HepG2 (cell line): Measurements from ENCODE around the gene SEPHS2. TPM values are rescaled to one million over a fixed set of nuclear protein-coding genes. Genes with fewer than 3 reads are reported as not detected.

Experiments
- ATAC-seq: fragments of 200-7000 bp; cut with Tn5 transposase; 3 replicates; pipeline ENCODE4 v1.9.1; 2020; ENCODE audit warnings: mild to moderate bottlenecking, moderate library complexity
- BruUV-seq: library from RNA; stranded (reverse); fragments of 400-500 nt; replicated peaks from 2 replicates; lab custom pipeline; 2021; lab: Mats Ljungman, UMichigan
- CTCF ChIA-PET: fragments of 300-600 bp; formaldehyde crosslinking; extraction: SDS; loops from one replicate; lab custom pipeline; 2021; ENCODE audit warnings: low total read pairs, inconsistent platforms, low intra/inter-chr PET ratio; lab: Yijun Ruan, JAX
- POLR2A ChIA-PET: fragments of 350-600 bp; sonication (Branson Sonifier 250); formaldehyde crosslinking; loops from one replicate; lab custom pipeline; 2020; ENCODE audit warnings: antibody characterized with exemption, inconsistent platforms; lab: Yijun Ruan, JAX
- DNase-seq: peaks from one replicate; pipeline ENCODE4 v3.0.0-alpha.2; 2015; ENCODE audit warnings: low spot score
- FAIRE-seq: peaks from 3 replicates; lab custom pipeline; 2011; peaks lifted over from hg19 to GRCh38; lab: Jason Lieb, UNC
- H2AFZ ChIP-seq: one replicate; pipeline ENCODE4 v1.6.1; 2011; ENCODE audit warnings: low read length, inconsistent platforms
- H3K27ac ChIP-seq: fragments of 300-600 bp; 3 replicates; pipeline ENCODE4 v1.8.0; 2011; ENCODE audit warnings: mixed run types, mild to moderate bottlenecking, mixed read lengths, low read length, inconsistent platforms; ENCODE audit not compliant: insufficient read depth; ENCODE audit errors: extremely low read length
- H3K27me3 ChIP-seq, 2 experiments: fragments of 200-600 bp in 1 of 2; 2 replicates in 1 of 2; 3 replicates in 1 of 2; pipeline versions ENCODE4 v1.6.0 to v1.8.0; 2011; ENCODE audit warnings: low read length in 2 of 2, mild to moderate bottlenecking in 2 of 2, moderate library complexity in 2 of 2, inconsistent platforms in 1 of 2; ENCODE audit not compliant: insufficient read depth in 2 of 2, control insufficient read depth in 1 of 2
- H3K36me3 ChIP-seq, 2 experiments: fragments of 200-600 bp in 1 of 2; replicated peaks in 1 of 2; 2 replicates in 1 of 2; 3 replicates in 1 of 2; pipeline versions ENCODE4 v1.5.1 to v1.8.0; 2011; ENCODE audit warnings: low read length in 2 of 2, inconsistent platforms in 1 of 2; ENCODE audit not compliant: insufficient read depth in 2 of 2, control insufficient read depth in 1 of 2
- H3K4me1 ChIP-seq: 2 replicates; pipeline ENCODE4 v1.5.1; 2012; ENCODE audit warnings: low read length, inconsistent platforms; ENCODE audit not compliant: insufficient read depth
- H3K4me2 ChIP-seq: 2 replicates; pipeline ENCODE4 v1.6.0; 2011; ENCODE audit warnings: low read depth, low read length, inconsistent platforms
- H3K4me3 ChIP-seq, 3 experiments: fragments of 200-600 bp in 1 of 3; sonication (generic), shearing (Covaris generic) in 1 of 3; replicated peaks in 1 of 3; 2 replicates each; pipeline ENCODE4 v1.5.1; 2011 to 2016; ENCODE audit warnings: low read length in 3 of 3, inconsistent platforms in 2 of 3, low read depth in 2 of 3, mild to moderate bottlenecking in 2 of 3, control low read depth in 1 of 3, mixed read lengths in 1 of 3; ENCODE audit not compliant: insufficient read depth in 1 of 3
- H3K79me2 ChIP-seq: one replicate; pipeline ENCODE4 v1.6.1; 2011; ENCODE audit warnings: low read length, inconsistent platforms; ENCODE audit not compliant: insufficient read depth
- H3K9ac ChIP-seq: 2 replicates; pipeline ENCODE4 v1.6.0; 2011; ENCODE audit warnings: mild to moderate bottlenecking, low read depth, low read length, inconsistent platforms; ENCODE audit not compliant: insufficient read depth
- H3K9me3 ChIP-seq: 2 replicates; pipeline ENCODE4 v1.5.1; 2012; ENCODE audit warnings: mild to moderate bottlenecking, low read length
- H4K20me1 ChIP-seq: 2 replicates; pipeline ENCODE4 v1.6.0; 2011; ENCODE audit warnings: inconsistent platforms, mild to moderate bottlenecking, low read length, moderate library complexity; ENCODE audit not compliant: insufficient read depth
- ELF3 ChIP-seq: IDR thresholded peaks from 2 replicates; pipeline ENCODE4 v1.6.1; 2016; ENCODE audit warnings: missing genetic modification reagents, missing compliant biosample characterization
- FOSL2 ChIP-seq: sonication (generic); formaldehyde crosslinking; IDR thresholded peaks from 2 replicates; pipeline ENCODE4 v1.4.0; 2020; ENCODE audit warnings: missing genetic modification reagents
- HMGXB4 ChIP-seq, 2 experiments: sonication (generic) in 1 of 2; formaldehyde crosslinking in 1 of 2; IDR thresholded peaks; 2 replicates each; pipeline versions ENCODE4 v1.4.0 to v1.6.1; 2018 to 2020; ENCODE audit warnings: missing genetic modification reagents in 2 of 2, borderline replicate concordance in 1 of 2, low read depth in 1 of 2, mild to moderate bottlenecking in 1 of 2, missing biosample characterization in 1 of 2
- HOXA7 ChIP-seq: sonication (generic); formaldehyde crosslinking; IDR thresholded peaks from 2 replicates; pipeline ENCODE4 v1.8.1; 2022; ENCODE audit warnings: mild to moderate bottlenecking, missing genetic modification reagents, moderate library complexity
- MIER3 ChIP-seq: IDR thresholded peaks from 2 replicates; pipeline ENCODE4 v1.6.1; 2016; ENCODE audit warnings: missing compliant biosample characterization, borderline replicate concordance
- NR2F6 ChIP-seq, 2 experiments: IDR thresholded peaks; 2 replicates each; pipeline ENCODE4 v1.6.1; 2016; ENCODE audit warnings: antibody characterized with exemption in 1 of 2, mild to moderate bottlenecking in 1 of 2
- RXRB ChIP-seq: IDR thresholded peaks from 2 replicates; pipeline ENCODE4 v1.6.1; 2016; ENCODE audit warnings: borderline replicate concordance, missing genetic modification reagents, missing compliant biosample characterization
- SAP130 ChIP-seq: IDR thresholded peaks from 2 replicates; pipeline ENCODE4 v1.6.1; 2016; ENCODE audit warnings: low read depth
- USF2 ChIP-seq, 2 experiments: sonication (generic) in 1 of 2; formaldehyde crosslinking in 1 of 2; IDR thresholded peaks; 2 replicates each; pipeline versions ENCODE4 v1.5.1 to v1.6.1; 2011 to 2020; ENCODE audit warnings: borderline replicate concordance in 1 of 2, low read depth in 1 of 2, low read length in 1 of 2, mild to moderate bottlenecking in 1 of 2, missing genetic modification reagents in 1 of 2, moderate library complexity in 1 of 2
- ZHX1 ChIP-seq: sonication (generic); formaldehyde crosslinking; IDR thresholded peaks from 2 replicates; pipeline ENCODE4 v1.8.1; 2022; ENCODE audit warnings: low read depth, mild to moderate bottlenecking, missing genetic modification reagents
- ZNF468 ChIP-seq: sonication (generic); formaldehyde crosslinking; IDR thresholded peaks from 2 replicates; pipeline ENCODE4 v1.8.0; 2022; ENCODE audit warnings: mild to moderate bottlenecking, moderate library complexity, missing genetic modification reagents
- ZNF580 ChIP-seq: IDR thresholded peaks from 2 replicates; pipeline ENCODE4 v1.6.1; 2016; ENCODE audit warnings: low read depth, borderline replicate concordance
- ZNF629 ChIP-seq: sonication (generic); formaldehyde crosslinking; conservative IDR thresholded peaks from 2 replicates; pipeline ENCODE4 v1.5.0; 2020; ENCODE audit warnings: missing genetic modification reagents
- WGBS: methylation state at CpG from one replicate; pipeline ENCODE4 v1.1.6; 2017; ENCODE audit warnings: low lambda C conversion rate; 5-methylcytosine and 5-hydroxymethylcytosine counted together
- in situ Hi-C: cut with HindIII; loops from 2 replicates; pipeline ENCODE4 v1.10.0; 2017; ENCODE audit warnings: low pct_unique_long_range_greater_than_20kb; ENCODE audit not compliant: extremely low pct_ligation_motif_present
- intact Hi-C: fragments of 100-400 bp; cut with micrococcal nuclease; formaldehyde crosslinking; loops from one replicate; pipeline ENCODE4 v1.10.0; 2022; ENCODE audit not compliant: unreplicated experiment
- polyA plus RNA-seq, 8 experiments: library from polyadenylated mRNA; depleted of rRNA in 3 of 8; stranded (reverse) in 7 of 8; unstranded in 1 of 8; fragments of >200 nt; fragmentation: Illumina TruSeq in 4 of 8; extraction: Trizol in 4 of 8; gene quantifications; 2 replicates each; pipeline versions ENCODE4 v1.2.1 to v1.2.3, GENCODE V29; 2011 to 2016; ENCODE audit warnings: low read depth in 4 of 8, missing spikeins in 1 of 8, mixed read lengths in 1 of 8; ENCODE audit not compliant: insufficient read depth in 1 of 8
- total RNA-seq, 5 experiments: library from RNA; depleted of rRNA; stranded (reverse); fragments of >200 nt; fragmentation: Illumina TruSeq; extraction: Trizol; gene quantifications; 2 replicates each; pipeline ENCODE4 v1.2.3, GENCODE V29; 2016; ENCODE audit warnings: low read depth in 1 of 5
- TF ChIP-seq, protein P1 (sequence below): sonication (generic); formaldehyde crosslinking; IDR thresholded peaks from 2 replicates; pipeline ENCODE4 v1.5.0; 2020; ENCODE audit warnings: mild to moderate bottlenecking, missing genetic modification reagents, moderate library complexity

Gene SEPHS2
- total and polyA plus RNA-seq, 2 of the 13 experiments (the other 11 are each of a cell fraction or from before 2014, with no cell fraction given), result 20.7 to 127 TPM

DNA sequence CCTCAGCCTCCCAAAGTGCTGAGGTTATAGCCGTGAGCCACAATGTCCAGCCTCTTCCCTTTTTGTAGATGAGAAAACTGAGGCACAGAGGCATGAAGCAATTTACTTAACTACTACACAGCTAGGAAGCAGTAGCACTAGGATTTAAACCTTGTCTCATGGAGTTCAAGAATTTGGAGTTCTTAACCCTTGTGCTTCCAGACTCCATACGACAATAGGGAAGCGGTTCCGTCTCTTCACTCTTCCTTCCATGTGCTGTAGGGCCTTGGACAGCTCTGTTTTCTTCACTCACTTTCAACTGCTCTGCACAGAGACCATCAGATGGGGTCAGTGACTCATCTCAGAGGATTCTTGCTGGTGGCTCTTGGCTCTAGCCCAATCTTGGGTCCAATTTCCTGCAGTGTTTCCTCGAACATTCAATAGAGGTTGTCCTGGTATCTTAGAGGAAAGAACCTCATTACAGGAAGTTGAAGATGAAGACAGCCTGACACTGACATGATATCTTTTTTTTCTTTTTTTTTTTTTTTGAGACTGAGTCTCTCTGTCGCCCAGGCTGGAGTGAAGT lies 46.2 kb upstream of the SEPHS2 start:
- CTCF ChIA-PET, result no interaction called here
- H3K79me2 ChIP-seq, result no peaks in the 10 kb centered on the region
- TF ChIP-seq ZHX1 (CRISPR knock-in tag), result no peak
- 0 out of 2 replicates have a peak, but pooled peaks have one; percentile 21 for TF ChIP-seq ELF3
- TF ChIP-seq FOSL2, result peak; percentile 92
- TF ChIP-seq ZNF629 (CRISPR knock-in tag), result peak; percentile 77
- TF ChIP-seq HOXA7 (CRISPR knock-in tag), result no peak
- TF ChIP-seq RXRB (CRISPR knock-in tag), result peak; percentile 24; the same call in 1 of the 2 replicates
- peak; percentile 49 for TF ChIP-seq SAP130 (CRISPR knock-in tag)
- TF ChIP-seq MIER3, result 0 out of 2 replicates have a peak, but pooled peaks have one; percentile 50
- 0 out of 4 replicates have a peak, but pooled peaks of 1 of the 2 experiments have one; percentile 29 for TF ChIP-seq HMGXB4 (CRISPR knock-in tag; IDR thresholded peaks at IDR 0.05; ENCODE audit: borderline replicate concordance in 1 of 2, low read depth in 1 of 2)
- TF ChIP-seq, protein P1, sequence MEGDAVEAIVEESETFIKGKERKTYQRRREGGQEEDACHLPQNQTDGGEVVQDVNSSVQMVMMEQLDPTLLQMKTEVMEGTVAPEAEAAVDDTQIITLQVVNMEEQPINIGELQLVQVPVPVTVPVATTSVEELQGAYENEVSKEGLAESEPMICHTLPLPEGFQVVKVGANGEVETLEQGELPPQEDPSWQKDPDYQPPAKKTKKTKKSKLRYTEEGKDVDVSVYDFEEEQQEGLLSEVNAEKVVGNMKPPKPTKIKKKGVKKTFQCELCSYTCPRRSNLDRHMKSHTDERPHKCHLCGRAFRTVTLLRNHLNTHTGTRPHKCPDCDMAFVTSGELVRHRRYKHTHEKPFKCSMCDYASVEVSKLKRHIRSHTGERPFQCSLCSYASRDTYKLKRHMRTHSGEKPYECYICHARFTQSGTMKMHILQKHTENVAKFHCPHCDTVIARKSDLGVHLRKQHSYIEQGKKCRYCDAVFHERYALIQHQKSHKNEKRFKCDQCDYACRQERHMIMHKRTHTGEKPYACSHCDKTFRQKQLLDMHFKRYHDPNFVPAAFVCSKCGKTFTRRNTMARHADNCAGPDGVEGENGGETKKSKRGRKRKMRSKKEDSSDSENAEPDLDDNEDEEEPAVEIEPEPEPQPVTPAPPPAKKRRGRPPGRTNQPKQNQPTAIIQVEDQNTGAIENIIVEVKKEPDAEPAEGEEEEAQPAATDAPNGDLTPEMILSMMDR (CRISPR knock-in tag), result peak; percentile 49
- no peak for TF ChIP-seq ZNF468
- no peak for TF ChIP-seq ZNF580 (CRISPR knock-in tag)
- TF ChIP-seq NR2F6 (IDR thresholded peaks at IDR 0.05), result no peak
- TF ChIP-seq NR2F6 (CRISPR knock-in tag; IDR thresholded peaks at IDR 0.05), result 0 out of 2 replicates have a peak, but pooled peaks have one; percentile 13
- TF ChIP-seq USF2 (IDR thresholded peaks at IDR 0.05; ENCODE audit: low read depth, low read length), result no peak
- no peak for TF ChIP-seq USF2 (CRISPR knock-in tag; IDR thresholded peaks at IDR 0.05; ENCODE audit: borderline replicate concordance)

More for the DNA sequence above, 46.2 kb upstream of the SEPHS2 start:
- no peaks in the 10 kb centered on the region for H4K20me1 ChIP-seq
- BruUV-seq, result no TSS peak
- DNase-seq (peak; percentile 56), FAIRE-seq (no peak), ATAC-seq (0 out of 3 replicates have a peak, but pooled peaks have one; percentile 11)
- no peak overlapping the region for H3K4me2 ChIP-seq
- H3K9ac ChIP-seq, result no peak overlapping the region
- H2AFZ ChIP-seq, result no peak overlapping the region
- no peaks in the 10 kb centered on the region for H3K36me3 ChIP-seq
- H3K27me3 ChIP-seq, result no peaks in the 10 kb centered on the region
- intact Hi-C loops (no loop called here), in situ Hi-C loops (no loop called here)
- POLR2A ChIA-PET, result interaction anchor here (0.5 to 2.2 kb wide), 2 partner anchors 62 to 95 kb away, joined by 3 to 8 read pairs; partner anchors contain the start of gene DCTPP1
- WGBS, result 48% methylated on average over 6 of the region's 6 CpGs
- H3K9me3 ChIP-seq, result no peaks in the 10 kb centered on the region
- H3K27ac ChIP-seq, result no peak overlapping the region
- H3K4me3 ChIP-seq, result no peak overlapping the region
- peaks cover 35% of the 10 kb centered on the region for H3K4me1 ChIP-seq
